H9 (cell line): ENCODE results near the gene MYOM1. TPM values are rescaled to one million over a fixed set of nuclear protein-coding genes. Genes with fewer than 3 reads are reported as not detected.

Experiments
- DNase-seq: peaks from one replicate; pipeline ENCODE4 v3.0.0-alpha.2; 2017
- H2AFZ ChIP-seq: one replicate; pipeline ENCODE4 v1.6.1; 2013; ENCODE audit warnings: mild to moderate bottlenecking, low read length, control low read depth, moderate library complexity
- H2AK5ac ChIP-seq: 2 replicates; pipeline ENCODE4 v1.6.1; 2013; ENCODE audit warnings: low read length, control low read depth, mixed read lengths; ENCODE audit not compliant: insufficient read length
- H2BK120ac ChIP-seq: one replicate; pipeline ENCODE4 v1.6.1; 2013; ENCODE audit warnings: low read depth, mild to moderate bottlenecking, low read length, control low read depth, inconsistent platforms; ENCODE audit not compliant: poor library complexity, severe bottlenecking
- H2BK12ac ChIP-seq: 2 replicates; pipeline ENCODE4 v1.6.1; 2013; ENCODE audit warnings: low read length, control low read depth, mixed read lengths, low read depth; ENCODE audit not compliant: insufficient read length
- H2BK15ac ChIP-seq: 2 replicates; pipeline ENCODE4 v1.6.1; 2013; ENCODE audit warnings: low read depth, low read length, control low read depth
- H2BK20ac ChIP-seq: one replicate; pipeline ENCODE4 v1.6.1; 2013; ENCODE audit warnings: low read depth, mild to moderate bottlenecking, low read length, control low read depth, inconsistent platforms; ENCODE audit not compliant: poor library complexity, severe bottlenecking
- H2BK5ac ChIP-seq: 2 replicates; pipeline ENCODE4 v1.6.1; 2013; ENCODE audit warnings: low read length, control low read depth, mixed read lengths; ENCODE audit not compliant: insufficient read length
- H3K14ac ChIP-seq: 2 replicates; pipeline ENCODE4 v1.6.1; 2013; ENCODE audit warnings: low read length, control low read depth; ENCODE audit not compliant: insufficient read depth
- H3K18ac ChIP-seq: 2 replicates; pipeline ENCODE4 v1.6.1; 2013; ENCODE audit warnings: low read depth, mild to moderate bottlenecking, mixed read lengths, low read length, control low read depth; ENCODE audit not compliant: insufficient read length
- H3K23ac ChIP-seq: 2 replicates; pipeline ENCODE4 v1.6.1; 2013; ENCODE audit warnings: low read length, control low read depth, mixed read lengths, low read depth; ENCODE audit not compliant: insufficient read length
- H3K23me2 ChIP-seq: 2 replicates; pipeline ENCODE4 v1.6.1; 2013; ENCODE audit warnings: low read depth, mild to moderate bottlenecking, mixed read lengths, low read length, control low read depth; ENCODE audit not compliant: insufficient read length, poor library complexity, severe bottlenecking
- H3K27ac ChIP-seq: 2 replicates; pipeline ENCODE4 v1.5.1; 2013; ENCODE audit warnings: low read length, control low read depth, mixed read lengths, low read depth; ENCODE audit not compliant: insufficient read length
- H3K27me3 ChIP-seq: 2 replicates; pipeline ENCODE4 v1.6.1; 2013; ENCODE audit warnings: low read length, control low read depth, inconsistent platforms; ENCODE audit not compliant: insufficient read depth
- H3K4ac ChIP-seq: 2 replicates; pipeline ENCODE4 v1.6.1; 2013; ENCODE audit warnings: low read depth, mild to moderate bottlenecking, control low read depth, inconsistent platforms, low read length, moderate library complexity
- H3K4me1 ChIP-seq: 2 replicates; pipeline ENCODE4 v1.6.1; 2013; ENCODE audit warnings: low read length, control low read depth, inconsistent platforms; ENCODE audit not compliant: insufficient read depth
- H3K4me2 ChIP-seq: 2 replicates; pipeline ENCODE4 v1.6.1; 2013; ENCODE audit warnings: low read length, control low read depth, mixed read lengths; ENCODE audit not compliant: insufficient read length, insufficient read depth
- H3K56ac ChIP-seq: 2 replicates; pipeline ENCODE4 v1.6.1; 2013; ENCODE audit warnings: low read depth, mild to moderate bottlenecking, mixed read lengths, low read length, control low read depth; ENCODE audit not compliant: insufficient read length
- H3K79me1 ChIP-seq: 2 replicates; pipeline ENCODE4 v1.6.1; 2013; ENCODE audit warnings: low read depth, mild to moderate bottlenecking, moderate library complexity, low read length, control low read depth, inconsistent platforms; ENCODE audit not compliant: insufficient read depth, poor library complexity, severe bottlenecking
- H3K79me2 ChIP-seq: 2 replicates; pipeline ENCODE4 v1.6.1; 2013; ENCODE audit warnings: low read length, control low read depth, inconsistent platforms; ENCODE audit not compliant: insufficient read depth
- H3K9ac ChIP-seq: 2 replicates; pipeline ENCODE4 v1.6.1; 2013; ENCODE audit warnings: low read length, control low read depth, mixed read lengths; ENCODE audit not compliant: insufficient read length; ENCODE audit errors: extremely low read depth
- H3K9me3 ChIP-seq: one replicate; pipeline ENCODE4 v1.6.1; 2013; ENCODE audit warnings: low read depth, low read length, inconsistent platforms; ENCODE audit not compliant: control insufficient read depth
- H3T11ph ChIP-seq: one replicate; pipeline ENCODE4 v1.6.1; 2013; ENCODE audit warnings: mild to moderate bottlenecking, low read length, control low read depth, inconsistent platforms
- H4K20me1 ChIP-seq: one replicate; pipeline ENCODE4 v1.6.1; 2013; ENCODE audit not compliant: control insufficient read depth, insufficient read length, insufficient read depth
- H4K5ac ChIP-seq: 2 replicates; pipeline ENCODE4 v1.6.1; 2013; ENCODE audit warnings: low read depth, mild to moderate bottlenecking, mixed read lengths, low read length, control low read depth; ENCODE audit not compliant: insufficient read length
- H4K8ac ChIP-seq: replicated peaks from 2 replicates; pipeline ENCODE4 v1.6.1; 2013; ENCODE audit warnings: low read length, control low read depth, mixed read lengths, low read depth; ENCODE audit not compliant: insufficient read length
- H4K91ac ChIP-seq: 2 replicates; pipeline ENCODE4 v1.6.1; 2013; ENCODE audit warnings: low read depth, mild to moderate bottlenecking, moderate library complexity, mixed read lengths, low read length, control low read depth; ENCODE audit not compliant: insufficient read length
- H3K27ac Mint-ChIP-seq, 3 experiments: 2 replicates in 2 of 3; 3 replicates in 1 of 3; pipeline ENCODE4 v1.8.0; 2020 to 2021; ENCODE audit warnings: mixed read lengths in 3 of 3, mild to moderate bottlenecking in 1 of 3, moderate library complexity in 1 of 3
- H3K27me3 Mint-ChIP-seq: 2 replicates; pipeline ENCODE4 v1.8.0; 2021; ENCODE audit warnings: low read depth, mild to moderate bottlenecking, moderate library complexity, mixed read lengths
- H3K36me3 Mint-ChIP-seq, 3 experiments: 2 replicates in 2 of 3; 3 replicates in 1 of 3; pipeline ENCODE4 v1.8.0; 2020 to 2021; ENCODE audit warnings: low read depth in 3 of 3, mixed read lengths in 3 of 3; ENCODE audit not compliant: insufficient read depth in 1 of 3
- H3K4me1 Mint-ChIP-seq, 2 experiments: 2 replicates each; pipeline ENCODE4 v1.8.0; 2020; ENCODE audit warnings: mixed read lengths in 2 of 2
- H3K4me3 Mint-ChIP-seq, 2 experiments: 2 replicates in 1 of 2; 3 replicates in 1 of 2; pipeline ENCODE4 v1.8.0; 2020 to 2021; ENCODE audit warnings: mild to moderate bottlenecking in 2 of 2, mixed read lengths in 2 of 2, moderate library complexity in 1 of 2
- H3K9me3 Mint-ChIP-seq, 2 experiments: 2 replicates in 1 of 2; 3 replicates in 1 of 2; pipeline ENCODE4 v1.8.0; 2020; ENCODE audit warnings: mild to moderate bottlenecking in 2 of 2, mixed read lengths in 2 of 2, moderate library complexity in 1 of 2
- CTCF ChIP-seq: fragments of 200-600 bp; sonication (generic); conservative IDR thresholded peaks from 3 replicates; pipeline ENCODE4 v1.8.0; 2021; ENCODE audit warnings: antibody characterized with exemption, mild to moderate bottlenecking
- WGBS: extraction: QIAGEN DNeasy Blood & Tissue Kit; methylation state at CpG from one replicate; pipeline ENCODE4 v1.1.7; 2013; ENCODE audit warnings: missing lambda C conversion rate, low lambda C conversion rate, mixed read lengths; ENCODE audit not compliant: insufficient read length; ENCODE audit errors: extremely low coverage; 5-methylcytosine and 5-hydroxymethylcytosine counted together
- total RNA-seq: library from RNA; stranded (reverse); gene quantifications from 2 replicates; pipeline ENCODE4 v1.2.1, GENCODE V29; 2021

The MYOM1 gene
- total RNA-seq, 1 experiment from 2014 or later = 0.17 TPM

GRCh38 chr18:3100498-3101132 is 119.2 kb downstream of the MYOM1 start:
- Histone ChIP-seq H3T11ph (no peak overlapping the region), H3K23ac (no peak overlapping the region), H3K27me3 (no peaks in the 10 kb centered on the region), H3K56ac (no peak overlapping the region), H2BK12ac (no peak overlapping the region), H3K79me2 (no peaks in the 10 kb centered on the region), H2AFZ (no peak overlapping the region), H4K8ac (no peak overlapping the region), H2BK5ac (no peak overlapping the region), H3K4ac (no peak overlapping the region), H2BK15ac (no peak overlapping the region), H4K20me1 (no peaks in the 10 kb centered on the region), H2BK20ac (no peak overlapping the region), H3K23me2 (no peaks in the 10 kb centered on the region), H3K4me2 (no peak overlapping the region), H2BK120ac (no peak overlapping the region), H3K79me1 (no peaks in the 10 kb centered on the region), H3K27ac (no peak overlapping the region), H3K9ac (no peak overlapping the region), H4K5ac (no peak overlapping the region), H4K91ac (no peak overlapping the region), H2AK5ac (no peak overlapping the region), H3K4me1 (no peaks in the 10 kb centered on the region), H3K18ac (no peak overlapping the region), H3K14ac (no peak overlapping the region), H3K9me3 (no peaks in the 10 kb centered on the region)
- H3K27me3 Mint-ChIP-seq = 0 out of 2 replicates have a peak, but pooled peaks cover 2% of the 10 kb centered on the region
- H3K4me1 Mint-ChIP-seq = no peaks in the 10 kb centered on the region
- no peak for TF ChIP-seq CTCF
- no peaks in the 10 kb centered on the region for H3K9me3 Mint-ChIP-seq
- no CpG with 5 or more reads among the region's 3 CpGs for WGBS
- no peak overlapping the region for H3K27ac Mint-ChIP-seq
- H3K36me3 Mint-ChIP-seq = no peaks in the 10 kb centered on the region
- no peak for DNase-seq
- no peak overlapping the region for H3K4me3 Mint-ChIP-seq
